ENCODE data around the gene ADCY6.

- TF ChIP-seq, protein P1, sequence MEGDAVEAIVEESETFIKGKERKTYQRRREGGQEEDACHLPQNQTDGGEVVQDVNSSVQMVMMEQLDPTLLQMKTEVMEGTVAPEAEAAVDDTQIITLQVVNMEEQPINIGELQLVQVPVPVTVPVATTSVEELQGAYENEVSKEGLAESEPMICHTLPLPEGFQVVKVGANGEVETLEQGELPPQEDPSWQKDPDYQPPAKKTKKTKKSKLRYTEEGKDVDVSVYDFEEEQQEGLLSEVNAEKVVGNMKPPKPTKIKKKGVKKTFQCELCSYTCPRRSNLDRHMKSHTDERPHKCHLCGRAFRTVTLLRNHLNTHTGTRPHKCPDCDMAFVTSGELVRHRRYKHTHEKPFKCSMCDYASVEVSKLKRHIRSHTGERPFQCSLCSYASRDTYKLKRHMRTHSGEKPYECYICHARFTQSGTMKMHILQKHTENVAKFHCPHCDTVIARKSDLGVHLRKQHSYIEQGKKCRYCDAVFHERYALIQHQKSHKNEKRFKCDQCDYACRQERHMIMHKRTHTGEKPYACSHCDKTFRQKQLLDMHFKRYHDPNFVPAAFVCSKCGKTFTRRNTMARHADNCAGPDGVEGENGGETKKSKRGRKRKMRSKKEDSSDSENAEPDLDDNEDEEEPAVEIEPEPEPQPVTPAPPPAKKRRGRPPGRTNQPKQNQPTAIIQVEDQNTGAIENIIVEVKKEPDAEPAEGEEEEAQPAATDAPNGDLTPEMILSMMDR (IDR thresholded peaks at IDR 0.05): no peak
- no peak for TF ChIP-seq POLR2A (IDR thresholded peaks at IDR 0.05)
Observed at GRCh38 chr12:48828841-48829575, 40.1 kb upstream of the ADCY6 start.
